ELR (cell line): ENCODE data around the gene TP53TG3.
"Not testable (repeated sequence)": the region's sequence is repeated elsewhere in the genome, so short reads cannot be mapped to it uniquely, and the experiment has no call there.

ENCODE experiments used
- DNase-seq: peaks from one replicate; pipeline ENCODE4 v3.0.0-alpha.2; 2015; ENCODE audit warnings: low read depth

Gene TP53TG3

GRCh38 chr16:32676065-32676464 lies at the start of gene TP53TG3:
Gene TP53TG3, minus strand, starts transcription at chr16:32676165. Its CDS starts 68 bp downstream, at chr16:32676097.
- DNase-seq = not testable (repeated sequence)

- not testable (repeated sequence) for DNase-seq
These were observed 25.1 kb downstream of the TP53TG3 start for GRCh38 chr16:32650876-32651275.

GRCh38 chr16:32647562-32647961 lies 28.4 kb downstream of the TP53TG3 start:
- not testable (repeated sequence) for DNase-seq

GRCh38 chr16:32646780-32647179 lies 29.2 kb downstream of the TP53TG3 start:
- DNase-seq = not testable (repeated sequence)

- not testable (repeated sequence) for DNase-seq
These were observed 29.8 kb downstream of the TP53TG3 start for GRCh38 chr16:32646177-32646576.

GRCh38 chr16:32645278-32645908 lies 30.6 kb downstream of the TP53TG3 start:
- DNase-seq = not testable (repeated sequence)

GRCh38 chr16:32644715-32645114 lies 31.2 kb downstream of the TP53TG3 start:
- not testable (repeated sequence) for DNase-seq

- not testable (repeated sequence) for DNase-seq
These were observed 38.4 kb downstream of the TP53TG3 start for GRCh38 chr16:32637614-32638013.

- DNase-seq = not testable (repeated sequence)
These were observed 43.9 kb downstream of the TP53TG3 start for GRCh38 chr16:32632096-32632495.
